Activated T-cell treated with anti-CD3 and anti-CD28 coated beads, Interleukin-2, amount 50 U/mL, for 48 hours (primary cell): Measurements from ENCODE around the gene AFTPH.
"Not testable (repeated sequence)": the region's sequence is repeated elsewhere in the genome, so short reads cannot be mapped to it uniquely, and the experiment has no call there.

ENCODE experiments used
- DNase-seq, 2 experiments: peaks; one replicate each; pipeline ENCODE4 v3.0.0-alpha.2; 2020

AFTPH gene

DNA sequence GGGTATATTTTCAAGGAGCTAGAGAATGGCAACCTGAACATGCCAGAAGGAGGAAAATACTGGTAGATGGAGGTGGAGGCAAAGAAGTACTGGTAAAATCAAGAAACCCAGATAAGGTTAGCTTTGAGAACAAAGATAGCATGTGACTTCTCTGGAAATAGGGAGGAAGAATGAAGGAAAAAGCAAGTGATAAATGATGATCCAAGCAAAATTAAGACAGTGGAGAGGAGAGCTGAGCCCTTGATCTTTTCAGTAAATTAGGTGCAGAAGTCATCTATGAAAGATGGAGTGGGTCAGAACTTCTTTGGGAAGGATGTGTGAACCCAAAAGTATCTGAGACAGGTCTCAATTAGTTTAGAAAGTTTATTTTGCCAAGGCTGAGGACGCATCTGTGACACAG lies 25.7 kb upstream of the AFTPH start:
- no peak for DNase-seq

DNA sequence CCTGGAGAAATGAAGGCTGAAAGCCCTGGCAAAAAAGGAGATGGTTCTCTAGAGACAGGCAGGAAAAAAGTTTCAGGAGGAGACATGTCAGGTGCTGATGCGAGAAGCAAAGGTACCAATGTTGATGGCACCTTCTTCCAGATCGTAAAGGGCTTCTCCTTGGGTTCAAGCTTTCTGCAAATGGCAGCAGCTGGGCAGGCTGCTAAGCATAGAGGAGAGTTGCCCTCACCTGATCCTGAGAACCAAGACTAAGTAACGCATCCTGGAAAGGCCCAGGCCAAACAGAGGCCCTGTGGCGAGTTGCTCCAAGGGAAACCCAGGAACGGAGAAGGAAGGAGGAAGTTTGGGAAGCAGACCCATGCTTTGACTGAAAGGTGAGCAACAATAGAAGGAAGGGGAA lies 23.6 kb upstream of the AFTPH start:
- no peak for DNase-seq

DNA sequence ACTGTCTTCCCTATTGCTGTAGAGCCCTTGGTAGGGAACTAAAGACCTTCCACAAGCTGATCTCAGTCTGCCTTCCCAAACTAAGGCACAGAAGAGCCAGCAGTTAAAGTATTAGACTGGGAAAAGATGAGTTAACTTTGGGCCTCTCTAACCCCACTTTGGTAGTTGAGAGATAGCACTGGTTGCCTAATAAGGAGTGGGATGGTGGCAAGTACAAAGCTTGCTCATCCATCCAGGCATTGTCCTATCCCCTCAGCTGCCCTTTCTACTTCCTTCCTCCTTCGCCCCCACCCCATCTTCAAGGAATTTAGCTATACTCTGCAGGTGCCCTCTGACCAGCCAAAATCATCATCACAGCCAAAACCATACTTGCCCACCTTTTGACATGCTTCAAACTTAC lies 22.2 kb upstream of the AFTPH start:
- no peak for DNase-seq

DNA sequence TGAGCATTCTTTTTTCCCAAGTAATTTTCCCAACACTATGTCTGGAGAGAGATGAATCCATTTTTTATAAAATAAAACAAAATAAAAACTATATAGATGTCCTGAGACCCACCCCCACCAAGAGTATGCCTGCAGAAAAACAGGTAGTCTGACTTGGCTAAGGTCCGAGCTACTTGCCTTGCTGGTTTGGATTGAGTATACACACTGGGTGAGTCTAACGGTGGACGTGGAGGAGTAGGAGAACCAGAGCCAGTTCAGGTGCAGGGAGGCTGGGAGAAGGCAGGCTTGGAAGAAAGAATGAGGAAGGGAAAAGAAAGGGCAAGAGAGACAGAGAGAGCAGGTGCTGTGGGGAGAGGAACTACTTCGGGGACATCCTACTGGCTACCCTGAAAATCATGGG lies 21.3 kb upstream of the AFTPH start:
- no peak for DNase-seq

DNA sequence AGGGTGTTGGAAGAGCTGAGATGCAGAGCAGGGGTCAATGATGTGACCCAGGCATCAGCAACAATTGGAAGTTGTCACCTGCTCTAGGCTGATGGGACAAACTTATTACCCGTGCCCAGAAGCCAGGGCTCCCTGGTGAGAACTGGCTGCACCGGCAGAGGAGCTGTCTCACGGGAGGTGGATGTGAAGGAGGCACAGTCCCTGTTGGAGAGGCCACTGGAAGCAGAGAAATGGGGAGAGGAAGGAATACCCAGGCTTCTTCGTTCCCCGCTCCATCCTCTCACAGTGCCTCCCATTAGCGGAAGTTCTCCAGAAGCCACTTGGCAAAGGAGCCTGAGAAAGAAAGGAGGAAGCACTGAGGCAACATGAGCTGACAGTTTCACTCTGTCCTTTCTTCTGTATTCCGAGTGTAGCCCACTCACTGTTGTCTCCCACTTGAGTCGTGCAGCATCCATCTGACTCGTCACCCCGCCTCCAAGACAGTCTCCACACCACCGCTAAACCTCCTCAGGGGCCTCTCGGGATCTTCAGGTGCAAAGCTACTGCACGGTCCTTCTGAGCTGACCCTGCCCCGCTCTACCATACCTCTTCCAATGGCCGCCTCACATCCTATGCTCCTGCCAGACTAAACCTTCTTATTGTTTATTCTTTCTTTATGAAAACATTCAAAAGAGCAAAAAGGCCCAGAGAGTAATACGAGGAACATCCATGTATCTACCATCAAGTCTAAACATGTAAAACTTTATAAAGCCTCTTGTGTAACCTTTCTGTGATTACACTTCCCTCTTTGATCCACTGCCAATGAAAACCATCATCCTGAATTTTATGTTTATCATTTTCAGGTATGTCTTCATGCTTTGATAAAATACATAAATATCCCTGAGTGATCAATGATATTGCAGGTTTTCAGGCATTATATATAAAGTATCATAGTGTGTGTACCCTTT lies 19.1 kb upstream of the AFTPH start:
- no peak for DNase-seq

DNA sequence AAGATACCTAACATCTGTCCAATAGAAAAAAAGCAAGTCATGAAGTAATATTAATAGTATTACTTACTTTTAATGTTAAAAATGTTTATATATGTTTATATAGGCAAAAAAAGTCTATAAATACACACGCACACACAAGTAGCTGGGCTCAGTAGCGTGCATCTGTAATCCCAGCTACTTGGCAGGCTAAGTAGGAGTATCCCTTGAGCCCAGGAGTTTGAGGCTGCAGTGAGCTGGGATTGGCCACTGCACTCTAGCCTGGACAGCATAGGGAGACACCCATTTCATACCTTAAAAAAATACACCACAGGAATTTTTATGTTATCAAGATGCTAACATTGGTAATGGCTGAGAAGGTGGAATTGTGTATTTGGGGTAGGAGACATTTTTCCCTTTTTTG lies 17.4 kb upstream of the AFTPH start:
- no peak for DNase-seq

DNA sequence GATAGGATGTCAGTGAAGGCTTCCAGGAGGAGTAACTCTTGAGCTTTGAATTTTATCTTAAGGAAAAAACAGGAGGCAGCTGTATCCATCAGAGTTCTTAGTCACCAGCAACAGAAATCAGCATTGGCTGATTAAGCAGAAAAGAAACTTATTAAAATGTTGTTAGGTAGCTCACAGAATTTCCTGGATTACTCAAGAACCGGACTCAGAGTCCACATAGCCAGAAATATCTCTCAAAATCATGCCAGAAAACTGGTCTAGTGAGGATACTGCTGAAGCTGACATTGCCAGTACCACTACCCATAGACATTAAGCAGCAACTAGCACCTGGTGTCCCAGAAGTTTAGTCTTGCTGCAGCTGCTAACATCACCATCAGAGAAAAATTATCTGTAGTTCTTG lies 10.1 kb upstream of the AFTPH start:
- no peak for DNase-seq

DNA sequence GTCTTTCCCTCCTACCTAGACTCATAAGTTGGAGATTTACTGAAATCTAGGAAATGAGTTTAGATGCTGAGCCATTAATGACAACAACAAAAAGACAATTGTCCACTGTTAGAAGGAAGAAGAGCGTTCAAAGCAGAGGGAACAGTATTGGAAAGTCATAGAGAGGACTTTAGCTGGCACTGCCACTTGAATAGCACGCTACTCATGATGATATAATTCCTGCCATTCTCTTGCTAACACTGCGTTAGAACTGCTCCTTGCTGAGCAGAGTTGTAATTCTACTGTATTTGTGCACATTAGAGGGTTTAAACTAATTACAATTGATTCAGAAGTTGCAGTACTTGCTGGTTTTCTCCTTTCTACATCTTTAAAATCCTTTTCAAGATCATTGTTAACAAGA lies 9.0 kb upstream of the AFTPH start:
- no peak for DNase-seq

DNA sequence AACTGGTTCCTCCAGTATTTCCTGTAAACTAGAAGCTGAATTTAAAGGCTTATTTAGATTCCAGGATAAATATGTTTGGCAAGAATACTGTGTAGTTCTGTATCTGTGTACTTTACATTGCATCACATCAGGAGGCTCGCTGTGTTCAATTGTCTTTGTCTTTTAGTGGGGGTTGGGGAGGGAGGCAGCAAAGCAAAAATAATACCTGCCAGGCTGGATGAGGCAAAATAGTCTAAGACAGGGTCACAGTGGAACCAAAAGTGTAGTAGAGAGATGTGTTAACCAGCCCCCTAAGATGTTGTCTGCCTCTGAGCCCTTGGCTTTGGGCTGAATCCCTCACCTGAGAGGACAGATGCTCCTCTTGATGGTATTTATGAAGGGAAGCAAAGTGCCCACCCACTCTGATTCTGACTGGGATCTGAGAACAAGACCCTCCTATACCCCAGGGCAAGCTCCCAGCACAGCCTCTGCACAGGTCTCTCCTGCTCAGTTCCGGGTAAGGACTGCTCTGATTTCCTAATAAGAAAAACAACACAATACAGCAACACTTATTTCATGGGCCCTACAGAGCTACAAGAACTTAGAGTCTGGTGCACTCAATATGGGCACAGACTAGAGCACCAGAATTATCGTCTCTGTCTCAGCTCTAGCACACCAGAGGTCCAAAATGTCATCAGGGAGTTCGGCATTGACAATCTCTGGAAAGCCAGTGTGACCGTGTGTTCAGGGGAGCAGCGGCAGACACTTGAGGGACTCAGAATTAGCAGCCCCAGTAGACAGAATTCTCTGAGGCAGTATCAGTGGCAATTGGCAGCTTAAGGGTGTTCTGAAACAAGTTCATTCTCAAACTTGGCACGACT lies 7.2 kb upstream of the AFTPH start:
- DNase-seq: no peak

DNA sequence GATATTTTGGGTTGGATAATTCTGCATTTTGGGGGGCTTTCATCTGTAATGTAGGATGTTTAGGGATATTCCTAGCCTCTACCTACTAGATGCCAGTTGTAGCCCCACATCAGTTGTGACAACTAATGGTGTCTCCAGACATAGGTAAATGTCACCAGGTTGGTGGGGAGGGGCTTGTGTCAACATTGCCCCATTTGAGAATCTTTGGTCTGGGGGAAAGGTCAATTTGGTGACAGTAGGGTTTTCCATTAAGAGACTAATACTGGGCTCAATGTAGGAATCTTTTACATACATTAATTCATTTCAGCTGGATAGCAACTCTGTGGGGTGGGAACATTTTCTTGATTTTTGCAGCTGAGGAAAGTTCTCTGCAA lies 6.6 kb upstream of the AFTPH start:
- DNase-seq: no peak

DNA sequence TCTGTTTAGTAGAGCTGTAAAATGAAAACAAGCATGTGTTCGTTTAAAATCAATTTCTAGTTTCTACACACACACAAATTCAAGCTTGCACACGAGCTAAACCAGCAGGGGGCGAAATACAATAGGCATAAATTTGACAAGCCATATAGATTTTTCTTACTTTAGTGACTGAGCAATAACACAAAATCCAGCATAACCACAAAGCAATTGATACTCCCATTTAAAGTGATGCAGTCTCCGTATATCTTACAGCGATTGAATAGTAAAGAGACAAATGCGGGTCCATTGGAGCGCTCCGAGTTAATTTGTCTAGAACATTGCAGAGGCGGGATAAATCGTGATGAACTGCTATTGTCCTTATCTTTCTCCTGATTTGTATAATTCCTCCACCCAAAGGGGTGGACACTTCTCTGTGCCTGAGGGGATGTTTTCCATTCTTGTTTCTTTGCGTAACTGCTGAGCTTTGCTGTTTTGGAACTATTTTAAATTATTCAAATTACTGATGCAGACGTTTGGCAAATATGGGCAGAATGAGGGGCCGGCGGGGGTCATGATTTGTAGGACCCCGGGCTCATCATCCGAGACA lies 1.2 kb upstream of the AFTPH start:
- DNase-seq: peak; percentile 73 to 76

DNA sequence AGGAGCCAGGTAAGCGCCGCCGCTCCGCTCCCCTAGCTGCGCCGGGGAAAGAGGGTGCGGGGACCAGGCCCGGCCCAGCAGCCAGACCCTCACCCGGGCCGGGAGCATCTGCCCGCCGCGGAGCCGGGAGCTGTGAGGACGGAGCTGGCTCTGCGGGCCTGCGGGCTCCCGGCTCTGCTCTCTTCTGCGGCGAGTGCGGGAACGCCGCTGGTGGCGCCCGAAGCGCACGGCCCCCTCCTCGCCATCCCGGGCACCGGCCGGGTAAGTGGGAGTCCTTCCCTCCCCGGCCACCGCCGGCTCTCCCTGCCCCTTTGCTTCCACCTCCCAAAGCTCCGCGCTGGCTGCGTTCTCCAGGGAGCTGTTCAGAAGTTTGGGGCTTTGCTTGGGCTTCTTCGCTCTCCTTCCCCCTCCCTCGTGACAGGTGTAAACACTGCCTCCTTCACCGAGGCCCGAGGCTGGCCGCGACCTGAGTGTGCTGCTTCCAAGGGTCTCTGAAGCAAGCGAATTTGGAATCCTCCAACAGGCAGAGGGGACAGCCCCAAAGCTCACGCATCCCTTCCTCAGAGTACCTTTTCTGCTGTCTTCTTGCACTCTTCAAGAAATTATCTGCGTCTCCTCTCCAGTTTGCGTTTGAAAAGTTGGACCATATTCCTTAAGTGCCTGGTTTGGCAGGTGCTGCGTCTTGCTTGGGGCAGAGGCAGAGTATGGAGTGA lies 632 bp downstream of the AFTPH start:
- DNase-seq: peak; percentile 67 to 70

DNA sequence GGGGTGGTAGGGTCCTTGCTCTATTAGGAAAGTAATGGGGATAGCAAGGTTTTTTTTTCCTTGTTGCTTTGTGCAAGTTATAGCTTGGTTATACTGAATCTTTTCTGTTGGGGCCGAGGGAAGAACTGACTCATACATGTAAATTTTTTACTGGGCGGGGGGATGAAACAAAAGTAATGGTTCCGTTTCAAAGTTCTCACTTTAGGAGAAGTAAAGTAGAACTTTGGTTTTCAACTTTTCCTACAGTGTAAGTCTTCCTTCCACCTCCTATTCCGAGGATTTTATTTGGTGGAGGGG lies 1.1 kb downstream of the AFTPH start:
- no peak for DNase-seq

DNA sequence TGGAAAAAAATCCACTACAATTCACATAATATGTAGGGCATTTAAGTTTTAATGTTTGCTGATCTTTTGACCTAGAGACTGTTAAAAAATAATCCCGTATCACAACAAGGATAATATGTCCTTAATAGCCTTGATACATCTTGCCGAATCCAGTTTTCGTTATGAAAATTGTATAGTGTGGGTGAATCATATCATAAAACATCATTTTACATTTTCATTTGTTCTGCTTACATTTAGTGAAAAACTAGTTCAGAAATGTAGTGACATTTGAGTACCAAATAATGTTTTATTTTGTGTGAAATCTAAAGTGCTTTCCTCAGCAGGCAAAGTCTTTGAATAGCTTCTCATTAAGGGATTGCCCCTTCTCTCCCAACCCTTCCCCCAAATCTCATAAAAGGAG lies 1.9 kb downstream of the AFTPH start:
- DNase-seq: no peak

DNA sequence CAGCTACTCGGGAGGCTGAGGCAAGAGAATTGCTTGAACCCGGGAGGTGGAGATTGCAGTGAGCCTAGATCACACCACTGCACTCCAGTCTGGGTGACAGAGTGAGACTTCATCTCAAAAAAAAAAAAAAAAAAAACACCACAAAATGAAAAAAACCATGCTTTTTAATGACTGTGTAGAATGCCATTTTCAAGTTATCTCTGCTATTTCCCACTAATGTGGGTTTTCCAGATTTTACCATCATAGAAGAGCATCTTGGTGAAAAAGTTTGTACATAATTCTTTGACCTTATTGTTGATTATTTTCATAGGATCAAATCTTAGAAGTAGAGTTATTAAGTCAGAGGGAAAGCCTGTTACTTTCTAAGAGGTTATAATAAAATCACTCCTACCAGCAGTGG lies 6.8 kb downstream of the AFTPH start:
- not testable (repeated sequence) for DNase-seq

DNA sequence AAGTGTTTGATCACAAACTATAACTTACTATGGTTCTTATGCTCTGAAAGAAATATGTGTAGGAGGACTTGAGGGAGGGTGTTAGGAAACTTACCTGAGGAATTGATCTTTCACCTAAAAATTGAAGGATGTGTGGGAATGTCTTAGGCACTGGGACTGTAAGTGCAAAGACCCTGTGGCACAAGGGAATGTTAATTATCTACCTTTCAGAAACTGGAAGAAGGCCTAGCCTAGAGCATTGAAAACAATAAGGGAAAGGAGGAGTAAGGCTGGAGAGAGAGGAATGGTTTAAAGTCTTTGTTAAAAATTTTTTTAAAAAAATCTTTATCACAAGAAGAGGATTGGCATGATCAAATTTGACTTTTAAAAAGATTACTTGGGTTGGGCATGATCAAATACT lies 7.9 kb downstream of the AFTPH start:
- DNase-seq: no peak

DNA sequence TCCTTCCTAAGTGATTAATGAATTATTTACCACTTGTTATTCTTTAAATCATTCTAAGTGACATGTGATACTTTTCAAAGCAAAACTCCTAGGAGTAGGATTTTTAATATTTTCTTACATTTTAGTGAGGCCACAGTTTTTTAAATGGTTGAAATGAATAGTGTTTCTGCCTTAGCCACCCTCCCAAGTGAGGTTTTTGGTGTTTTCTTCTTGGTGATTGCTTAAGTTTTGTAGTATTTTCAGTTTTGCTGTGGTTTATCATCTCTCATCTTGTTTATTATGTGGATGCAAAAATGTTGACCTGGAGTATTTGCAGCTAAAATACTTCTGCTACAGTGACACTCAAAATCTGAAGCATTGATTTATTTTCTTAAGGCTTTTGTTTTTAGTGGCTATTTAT lies 9.8 kb downstream of the AFTPH start:
- no peak for DNase-seq

DNA sequence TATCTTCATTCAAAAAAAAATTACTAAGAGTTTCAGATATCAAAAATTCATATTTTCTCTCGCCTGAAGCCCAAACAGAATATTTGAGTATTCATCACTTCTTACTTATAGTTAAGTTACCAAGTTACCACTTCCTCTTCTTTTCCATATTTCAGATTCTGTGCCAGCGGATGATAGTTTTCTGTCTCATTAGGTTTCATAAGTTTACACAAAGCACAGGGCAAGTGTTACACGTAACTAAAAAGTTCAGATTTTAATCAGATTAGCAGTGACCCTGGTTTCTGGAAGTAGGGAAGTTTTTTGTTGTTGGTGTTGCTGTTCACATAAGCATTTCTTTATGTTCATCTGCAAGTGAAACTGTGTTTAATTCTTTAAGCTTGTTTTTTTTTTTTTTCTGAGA lies 10.2 kb downstream of the AFTPH start:
- DNase-seq: no peak

DNA sequence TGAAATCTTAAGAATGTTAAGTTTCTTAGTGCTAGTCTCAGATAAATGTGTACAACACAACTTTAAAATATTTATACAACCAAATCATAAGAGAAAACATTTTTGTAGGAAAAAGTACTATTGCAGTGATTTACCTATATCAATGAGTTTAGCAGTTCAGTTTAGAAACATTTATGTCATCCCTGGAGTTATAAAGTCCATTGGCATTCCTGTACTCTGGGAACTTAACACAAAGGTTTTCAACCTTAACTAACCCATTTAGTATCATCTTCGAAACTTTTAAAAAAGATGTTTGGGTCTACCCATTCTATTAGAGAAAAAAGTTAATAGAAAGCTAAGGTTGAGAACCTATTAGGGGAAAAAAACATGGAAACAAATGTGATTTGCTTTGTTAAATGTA lies 10.9 kb downstream of the AFTPH start:
- no peak for DNase-seq

DNA sequence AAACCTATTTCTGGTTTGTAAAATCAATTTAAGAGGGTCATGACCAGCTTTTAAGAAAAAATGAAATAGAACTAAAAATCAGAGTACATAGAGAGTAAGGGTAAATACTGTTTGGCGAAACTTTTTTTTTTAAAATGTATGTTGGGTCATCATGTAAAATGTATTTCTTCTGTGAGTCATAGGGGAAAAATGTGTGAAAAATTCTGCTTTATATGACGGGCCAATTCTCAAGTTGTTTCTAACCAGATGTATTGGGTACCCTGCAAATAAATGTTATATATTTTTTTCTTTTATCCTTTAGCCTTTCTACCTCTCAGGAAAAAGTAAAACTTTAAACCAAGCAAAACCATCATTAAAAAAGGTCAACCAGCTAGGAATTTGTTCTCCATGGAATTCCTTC lies 13.9 kb downstream of the AFTPH start:
- DNase-seq: no peak

DNA sequence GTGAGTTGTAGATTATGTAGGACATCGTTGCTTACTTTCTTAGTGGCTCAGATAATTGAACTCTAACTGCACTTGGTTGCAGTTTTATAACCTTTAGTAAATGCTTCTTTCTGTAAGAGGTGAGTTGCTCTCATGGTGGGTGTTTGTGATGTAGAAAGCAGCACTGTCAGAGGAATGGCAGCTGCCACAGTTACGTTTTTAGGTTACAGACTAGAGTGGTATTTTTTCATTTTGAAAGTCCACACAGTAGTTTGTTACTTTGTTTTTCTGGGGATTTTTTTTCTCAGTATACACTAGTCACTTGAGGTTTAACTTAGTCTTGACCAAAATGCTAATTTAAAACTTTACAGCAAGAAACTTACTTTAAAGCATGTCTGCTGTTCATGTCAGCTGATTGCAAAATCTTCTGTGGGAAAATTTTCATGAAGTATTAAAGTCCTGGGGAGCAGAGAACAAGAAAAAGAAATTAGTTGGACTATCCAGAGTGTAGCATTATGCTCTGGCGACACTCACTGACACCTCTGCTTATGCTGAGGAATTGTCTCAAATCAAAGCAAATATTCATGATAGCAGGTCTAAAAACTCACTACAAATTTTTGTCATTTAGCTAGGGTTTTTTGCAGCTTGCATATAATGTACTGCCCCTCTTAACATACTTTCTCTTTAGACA lies 14.8 kb downstream of the AFTPH start:
- no peak for DNase-seq

DNA sequence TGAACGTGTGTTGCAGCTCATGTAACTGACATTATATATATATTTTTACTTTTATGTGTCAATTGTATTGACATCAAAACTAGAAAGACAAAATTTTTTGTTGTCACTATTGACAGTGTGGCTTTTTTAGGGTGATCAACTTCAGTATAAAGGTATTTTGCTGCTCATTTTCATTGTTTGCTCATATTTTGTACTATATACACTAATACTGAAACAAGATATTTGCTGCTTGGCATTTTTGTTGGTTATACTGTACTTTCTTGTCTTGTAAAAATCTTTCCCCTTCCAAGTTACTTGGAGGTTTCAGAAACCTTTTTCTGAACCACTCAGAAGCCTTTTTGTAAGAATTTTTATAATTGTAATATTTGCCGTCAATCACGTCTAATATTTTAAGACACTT lies 16.5 kb downstream of the AFTPH start:
- no peak for DNase-seq

DNA sequence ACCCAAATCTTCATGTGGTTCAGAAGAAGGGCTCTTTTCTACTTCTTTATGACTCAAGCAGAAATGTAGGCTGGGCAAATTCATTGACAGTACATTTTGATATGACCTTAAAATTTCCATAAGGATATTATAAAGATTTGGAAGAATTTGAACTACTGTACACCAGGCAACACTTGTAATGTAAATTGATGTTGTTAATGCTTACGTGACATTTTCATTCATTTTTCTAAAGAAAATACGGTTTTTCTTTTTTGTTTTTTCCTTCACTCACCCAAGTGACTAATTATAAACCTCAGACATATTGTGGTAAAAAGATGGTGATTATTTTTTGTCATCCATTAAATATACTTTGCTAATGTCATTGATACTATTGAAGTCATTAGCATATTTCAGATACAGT lies 17.4 kb downstream of the AFTPH start:
- DNase-seq: no peak
